Measurements from ENCODE around the gene TAF6.

Gene TAF6

DNA sequence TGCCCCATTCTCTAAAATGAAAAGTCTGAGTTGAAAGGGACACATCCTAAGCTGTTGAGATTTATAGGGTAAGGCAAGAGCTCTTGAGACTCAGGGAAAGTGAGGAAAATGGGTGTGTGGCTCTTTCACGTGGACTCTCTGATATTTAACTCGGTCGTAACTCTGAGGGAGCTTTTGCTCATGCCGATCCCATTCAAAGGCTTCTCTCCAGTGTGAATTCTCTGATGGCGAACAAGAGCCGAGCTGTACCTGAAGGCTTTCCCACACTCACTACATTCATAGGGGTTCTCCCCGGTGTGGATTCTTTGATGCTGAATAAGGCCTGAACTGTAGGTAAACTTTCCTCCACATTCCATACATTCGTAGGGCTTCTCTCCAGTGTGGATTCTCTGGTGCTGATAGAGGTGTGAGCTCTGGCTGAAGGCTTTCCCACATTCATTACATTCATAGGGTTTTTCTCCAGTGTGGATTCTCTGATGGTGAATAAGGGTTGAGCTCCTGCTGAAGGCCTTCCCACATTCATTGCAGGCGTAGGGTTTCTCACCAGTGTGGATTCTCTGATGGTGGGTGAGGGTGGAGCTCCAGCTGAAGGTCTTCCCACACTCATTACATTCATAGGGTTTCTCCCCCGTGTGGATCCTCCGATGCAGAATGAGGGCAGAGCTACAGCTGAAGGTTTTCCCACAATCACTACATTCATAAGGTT is 48.0 kb downstream of the TAF6 start:
- H3K36me3 ChIP-seq (ENCODE audit: control insufficient read depth, insufficient read depth, low read length): peaks cover 60% of the 10 kb centered on the region
- H3K4me1 ChIP-seq (ENCODE audit: control insufficient read depth, insufficient read depth, low read length, poor library complexity, severe bottlenecking): no peaks in the 10 kb centered on the region
- no peak for DNase-seq
- no peak overlapping the region for H3K4me3 ChIP-seq (ENCODE audit: insufficient read depth, low read depth, low read length, poor library complexity, severe bottlenecking)
- H3K9me3 ChIP-seq (ENCODE audit: control insufficient read depth, low read length): peaks cover 20% of the 10 kb centered on the region
- H3K27me3 ChIP-seq (replicated peaks; ENCODE audit: control insufficient read depth, insufficient read depth, low read length, poor library complexity, severe bottlenecking): no peaks in the 10 kb centered on the region
- H3K27ac ChIP-seq (ENCODE audit: insufficient read depth, low read length, poor library complexity, severe bottlenecking): no peak overlapping the region

DNA sequence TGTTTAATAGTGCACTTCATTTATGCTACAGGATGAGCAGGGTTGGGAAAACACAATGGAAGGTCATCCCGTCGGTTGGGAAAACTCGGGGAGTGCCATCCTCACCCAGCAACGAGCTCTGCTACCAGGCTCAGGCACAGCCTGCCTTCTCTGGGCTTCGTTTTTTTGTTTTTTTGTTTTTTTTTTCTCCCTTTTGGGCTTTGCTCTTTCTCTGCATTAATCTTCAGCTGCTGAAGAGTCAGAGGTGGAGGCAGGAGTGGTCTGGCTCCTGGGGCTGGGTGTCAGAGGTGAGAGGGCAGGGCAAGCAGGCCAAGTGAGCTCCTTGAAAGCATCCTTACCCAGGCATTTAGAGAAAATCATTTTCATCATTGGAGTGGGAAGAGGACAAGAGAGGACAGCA is 49.2 kb downstream of the TAF6 start:
- no peak for DNase-seq
- no peaks in the 10 kb centered on the region for H3K4me1 ChIP-seq (ENCODE audit: control insufficient read depth, insufficient read depth, low read length, poor library complexity, severe bottlenecking)
- H3K36me3 ChIP-seq (ENCODE audit: control insufficient read depth, insufficient read depth, low read length): peaks cover 48% of the 10 kb centered on the region
- no peaks in the 10 kb centered on the region for H3K27me3 ChIP-seq (replicated peaks; ENCODE audit: control insufficient read depth, insufficient read depth, low read length, poor library complexity, severe bottlenecking)
- no peak overlapping the region for H3K27ac ChIP-seq (ENCODE audit: insufficient read depth, low read length, poor library complexity, severe bottlenecking)
- peaks cover 20% of the 10 kb centered on the region for H3K9me3 ChIP-seq (ENCODE audit: control insufficient read depth, low read length)
- no peak overlapping the region for H3K4me3 ChIP-seq (ENCODE audit: insufficient read depth, low read depth, low read length, poor library complexity, severe bottlenecking)

DNA sequence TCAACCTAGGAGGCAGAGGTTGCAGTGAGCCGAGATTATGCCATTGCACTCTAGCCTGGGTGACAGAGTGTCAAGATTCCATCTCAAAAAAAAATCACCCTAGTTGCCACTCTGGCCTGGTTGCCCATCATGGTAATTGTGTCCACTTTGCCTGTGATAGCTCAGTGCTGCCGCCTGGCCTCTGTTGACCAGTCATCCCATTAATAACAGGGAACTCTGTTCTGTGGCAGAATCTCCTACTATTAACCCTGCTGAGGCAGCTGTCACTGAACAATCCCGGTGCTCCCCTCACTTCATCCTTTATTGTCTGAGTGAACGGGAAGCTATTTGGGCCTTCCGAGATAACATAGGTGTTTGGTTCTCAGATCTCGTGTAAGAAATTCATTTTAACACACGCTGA is 52.2 kb downstream of the TAF6 start:
- no peak for DNase-seq
- Histone ChIP-seq H3K27me3 (replicated peaks; ENCODE audit: control insufficient read depth, insufficient read depth, low read length, poor library complexity, severe bottlenecking) (no peaks in the 10 kb centered on the region), H3K9me3 (ENCODE audit: control insufficient read depth, low read length) (peaks cover 14% of the 10 kb centered on the region), H3K4me1 (ENCODE audit: control insufficient read depth, insufficient read depth, low read length, poor library complexity, severe bottlenecking) (no peaks in the 10 kb centered on the region), H3K36me3 (ENCODE audit: control insufficient read depth, insufficient read depth, low read length) (peaks cover 27% of the 10 kb centered on the region), H3K4me3 (ENCODE audit: insufficient read depth, low read depth, low read length, poor library complexity, severe bottlenecking) (no peak overlapping the region), H3K27ac (ENCODE audit: insufficient read depth, low read length, poor library complexity, severe bottlenecking) (no peak overlapping the region)

DNA sequence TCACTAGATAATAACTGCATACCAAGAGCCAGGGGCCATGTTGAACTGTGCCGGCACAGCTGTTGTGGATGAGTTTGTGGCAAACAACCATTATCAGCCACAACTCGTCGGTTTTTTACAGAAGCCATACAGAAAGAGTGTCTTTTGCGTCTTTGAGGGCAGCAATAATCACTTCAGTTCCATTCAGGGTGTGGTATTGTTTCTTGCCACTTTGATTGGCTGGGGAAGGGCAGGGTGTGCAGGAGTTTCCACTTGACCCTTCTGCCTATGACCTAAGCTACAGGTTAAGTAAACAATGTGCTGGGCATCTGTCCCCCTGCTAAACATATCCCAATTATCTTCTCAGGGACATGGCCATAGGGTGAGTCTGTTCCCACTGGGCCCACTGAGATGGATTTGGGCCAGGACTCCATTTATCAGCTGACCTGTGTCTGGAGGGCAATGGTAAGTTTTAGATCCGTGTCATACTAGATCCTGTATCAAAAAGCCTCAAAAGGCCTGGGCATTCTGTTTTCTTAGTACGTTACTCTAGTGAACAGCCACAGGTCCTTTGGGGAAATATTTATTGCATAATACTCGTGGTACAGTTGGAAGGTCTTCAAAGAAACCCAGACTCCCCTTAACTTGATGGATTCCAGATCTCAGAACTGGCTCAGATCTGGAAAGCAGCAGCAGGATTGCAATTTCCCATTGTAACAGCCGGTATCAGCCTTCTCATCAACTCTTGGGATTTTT is 53.5 kb downstream of the TAF6 start:
- Histone ChIP-seq H3K4me3 (ENCODE audit: insufficient read depth, low read depth, low read length, poor library complexity, severe bottlenecking) (no peak overlapping the region), H3K27ac (ENCODE audit: insufficient read depth, low read length, poor library complexity, severe bottlenecking) (no peak overlapping the region), H3K9me3 (ENCODE audit: control insufficient read depth, low read length) (peaks cover 1% of the 10 kb centered on the region), H3K27me3 (replicated peaks; ENCODE audit: control insufficient read depth, insufficient read depth, low read length, poor library complexity, severe bottlenecking) (no peaks in the 10 kb centered on the region), H3K36me3 (ENCODE audit: control insufficient read depth, insufficient read depth, low read length) (peaks cover 14% of the 10 kb centered on the region), H3K4me1 (ENCODE audit: control insufficient read depth, insufficient read depth, low read length, poor library complexity, severe bottlenecking) (no peaks in the 10 kb centered on the region)
- DNase-seq: no peak

DNA sequence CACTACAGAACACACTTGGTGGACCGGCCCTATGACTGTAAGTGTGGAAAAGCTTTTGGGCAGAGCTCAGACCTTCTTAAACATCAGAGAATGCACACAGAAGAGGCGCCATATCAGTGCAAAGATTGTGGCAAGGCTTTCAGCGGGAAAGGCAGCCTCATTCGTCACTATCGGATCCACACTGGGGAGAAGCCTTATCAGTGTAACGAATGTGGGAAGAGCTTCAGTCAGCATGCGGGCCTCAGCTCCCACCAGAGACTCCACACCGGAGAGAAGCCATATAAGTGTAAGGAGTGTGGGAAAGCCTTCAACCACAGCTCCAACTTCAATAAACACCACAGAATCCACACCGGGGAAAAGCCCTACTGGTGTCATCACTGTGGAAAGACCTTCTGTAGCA is 55.0 kb downstream of the TAF6 start:
- H3K9me3 ChIP-seq (ENCODE audit: control insufficient read depth, low read length): no peaks in the 10 kb centered on the region
- H3K36me3 ChIP-seq (ENCODE audit: control insufficient read depth, insufficient read depth, low read length): peaks cover 9% of the 10 kb centered on the region
- DNase-seq: no peak
- H3K4me3 ChIP-seq (ENCODE audit: insufficient read depth, low read depth, low read length, poor library complexity, severe bottlenecking): no peak overlapping the region
- H3K4me1 ChIP-seq (ENCODE audit: control insufficient read depth, insufficient read depth, low read length, poor library complexity, severe bottlenecking): no peaks in the 10 kb centered on the region
- no peaks in the 10 kb centered on the region for H3K27me3 ChIP-seq (replicated peaks; ENCODE audit: control insufficient read depth, insufficient read depth, low read length, poor library complexity, severe bottlenecking)
- no peak overlapping the region for H3K27ac ChIP-seq (ENCODE audit: insufficient read depth, low read length, poor library complexity, severe bottlenecking)

DNA sequence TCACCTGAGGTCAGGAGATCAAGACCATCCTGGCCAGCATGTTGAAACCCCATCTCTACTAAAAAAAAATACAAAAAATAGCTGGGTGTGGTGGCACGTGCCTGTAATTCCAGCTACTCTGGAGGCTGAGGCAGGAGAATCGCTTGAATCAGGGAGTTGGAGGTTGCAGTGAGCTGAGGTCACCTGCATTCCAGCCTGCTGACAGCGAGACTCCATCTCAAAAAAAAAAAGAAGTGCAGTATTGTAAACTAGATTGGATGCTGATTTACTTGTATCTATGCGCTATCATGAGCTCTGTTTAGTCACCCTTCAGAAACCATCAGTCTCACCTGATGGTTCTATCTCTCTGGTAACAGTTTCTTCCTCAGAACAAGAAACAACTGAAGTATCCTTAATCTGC is 55.8 kb downstream of the TAF6 start:
- no peak overlapping the region for H3K27ac ChIP-seq (ENCODE audit: insufficient read depth, low read length, poor library complexity, severe bottlenecking)
- H3K36me3 ChIP-seq (ENCODE audit: control insufficient read depth, insufficient read depth, low read length): peaks cover 15% of the 10 kb centered on the region
- no peaks in the 10 kb centered on the region for H3K4me1 ChIP-seq (ENCODE audit: control insufficient read depth, insufficient read depth, low read length, poor library complexity, severe bottlenecking)
- no peak overlapping the region for H3K4me3 ChIP-seq (ENCODE audit: insufficient read depth, low read depth, low read length, poor library complexity, severe bottlenecking)
- no peaks in the 10 kb centered on the region for H3K9me3 ChIP-seq (ENCODE audit: control insufficient read depth, low read length)
- DNase-seq: no peak
- no peaks in the 10 kb centered on the region for H3K27me3 ChIP-seq (replicated peaks; ENCODE audit: control insufficient read depth, insufficient read depth, low read length, poor library complexity, severe bottlenecking)

DNA sequence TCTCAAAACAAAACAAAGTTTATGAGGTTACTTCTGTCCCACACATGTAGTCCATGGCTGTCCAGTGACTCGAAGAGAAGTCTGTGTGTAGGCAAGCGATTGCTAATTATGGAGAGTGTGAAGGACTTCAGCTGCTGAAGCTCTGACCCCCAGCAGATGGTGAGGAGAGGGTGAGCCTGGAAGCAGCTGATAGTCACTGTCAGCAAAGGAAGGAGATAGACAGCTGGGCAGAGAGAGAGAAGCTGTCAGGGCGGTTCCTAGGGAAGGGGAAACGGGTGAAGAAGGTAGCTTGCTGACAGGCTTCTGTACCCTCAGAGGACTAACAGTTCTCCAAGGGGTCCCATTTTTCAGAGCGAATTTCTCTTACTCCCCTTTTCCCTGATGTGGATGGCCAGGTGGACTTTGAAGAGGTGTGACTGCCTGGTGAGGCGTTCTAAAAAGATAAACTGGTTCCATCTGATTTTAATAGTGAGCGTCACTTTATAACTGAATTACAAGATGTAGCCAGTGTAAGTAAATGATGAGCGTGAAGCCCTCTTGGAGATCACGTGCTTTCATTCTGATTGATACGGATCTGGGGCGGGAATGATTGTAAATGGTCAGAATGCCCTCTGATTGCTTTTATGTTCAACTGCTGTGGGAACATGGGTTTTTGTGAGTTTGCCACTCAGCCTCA is 57.5 kb downstream of the TAF6 start:
- peaks cover 32% of the 10 kb centered on the region for H3K36me3 ChIP-seq (ENCODE audit: control insufficient read depth, insufficient read depth, low read length)
- no peak overlapping the region for H3K4me3 ChIP-seq (ENCODE audit: insufficient read depth, low read depth, low read length, poor library complexity, severe bottlenecking)
- H3K9me3 ChIP-seq (ENCODE audit: control insufficient read depth, low read length): no peaks in the 10 kb centered on the region
- H3K27me3 ChIP-seq (replicated peaks; ENCODE audit: control insufficient read depth, insufficient read depth, low read length, poor library complexity, severe bottlenecking): no peaks in the 10 kb centered on the region
- H3K4me1 ChIP-seq (ENCODE audit: control insufficient read depth, insufficient read depth, low read length, poor library complexity, severe bottlenecking): no peaks in the 10 kb centered on the region
- no peak for DNase-seq
- H3K27ac ChIP-seq (ENCODE audit: insufficient read depth, low read length, poor library complexity, severe bottlenecking): no peak overlapping the region

DNA sequence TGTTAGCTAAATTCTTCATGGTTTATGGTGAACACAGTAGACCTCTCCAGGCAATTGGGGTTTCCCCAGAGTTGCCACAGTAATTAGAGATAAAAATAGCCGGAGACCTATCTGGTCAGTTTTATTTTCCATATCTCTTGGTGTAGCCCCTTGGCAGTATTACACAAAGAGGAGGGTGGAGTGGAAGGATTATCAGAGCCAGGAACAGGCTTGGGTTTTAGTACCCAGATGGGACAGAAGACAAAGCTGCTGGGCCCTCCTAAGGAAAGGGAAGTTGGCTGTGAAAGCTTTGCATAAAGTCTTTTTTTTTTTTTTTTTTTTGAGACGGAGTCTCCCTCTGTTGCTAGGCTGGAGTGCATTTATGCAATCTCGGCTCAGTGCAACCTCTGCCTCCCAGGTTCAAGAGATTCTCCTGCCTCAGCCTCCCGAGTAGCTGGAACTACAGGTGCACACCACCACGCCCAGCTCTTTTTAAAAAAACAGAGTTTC is 59.9 kb downstream of the TAF6 start:
- no peak for DNase-seq
- Histone ChIP-seq H3K27me3 (replicated peaks; ENCODE audit: control insufficient read depth, insufficient read depth, low read length, poor library complexity, severe bottlenecking) (no peaks in the 10 kb centered on the region), H3K4me3 (ENCODE audit: insufficient read depth, low read depth, low read length, poor library complexity, severe bottlenecking) (no peak overlapping the region), H3K27ac (ENCODE audit: insufficient read depth, low read length, poor library complexity, severe bottlenecking) (no peak overlapping the region), H3K9me3 (ENCODE audit: control insufficient read depth, low read length) (no peaks in the 10 kb centered on the region), H3K4me1 (ENCODE audit: control insufficient read depth, insufficient read depth, low read length, poor library complexity, severe bottlenecking) (no peaks in the 10 kb centered on the region), H3K36me3 (ENCODE audit: control insufficient read depth, insufficient read depth, low read length) (peaks cover 29% of the 10 kb centered on the region)
